NCI-H146 (cell line): ENCODE measurements around the gene NOG.

ENCODE experiments used
- DNase-seq: peaks from one replicate; lab custom pipeline; 2025; lab: John Stamatoyannopoulos, UW

The NOG gene

GRCh38 chr17:56593646-56594319, at the start of gene NOG:
NOG (plus strand) TSS chr17:56593699; CDS start chr17:56594224, 525 bp downstream.
- DNase-seq, result peak; percentile 59

- no peak for DNase-seq
Observed at GRCh38 chr17:56545106-56545505, 48.4 kb upstream of the NOG start.

GRCh38 chr17:56545930-56546329, 47.6 kb upstream of the NOG start:
- no peak for DNase-seq

- no peak for DNase-seq
Observed at GRCh38 chr17:56548661-56549060, 44.8 kb upstream of the NOG start.

GRCh38 chr17:56549501-56549900, 44.0 kb upstream of the NOG start:
- no peak for DNase-seq

GRCh38 chr17:56557682-56558081, 35.8 kb upstream of the NOG start:
- DNase-seq, result no peak

GRCh38 chr17:56558088-56558487, 35.4 kb upstream of the NOG start:
- DNase-seq, result no peak

GRCh38 chr17:56570199-56570598, 23.3 kb upstream of the NOG start:
- no peak for DNase-seq

GRCh38 chr17:56571456-56571855, 22.0 kb upstream of the NOG start:
- no peak for DNase-seq

GRCh38 chr17:56577190-56577842, 16.2 kb upstream of the NOG start:
- no peak for DNase-seq

GRCh38 chr17:56577843-56578204, 15.7 kb upstream of the NOG start:
- no peak for DNase-seq

- no peak for DNase-seq
Observed at GRCh38 chr17:56581635-56582627, 11.6 kb upstream of the NOG start.

- no peak for DNase-seq
Observed at GRCh38 chr17:56583772-56584171, 9.7 kb upstream of the NOG start.

- DNase-seq, result no peak
Observed at GRCh38 chr17:56587298-56587697, 6.2 kb upstream of the NOG start.

- DNase-seq, result peak; percentile 21
Observed at GRCh38 chr17:56592487-56593085, 913 bp upstream of the NOG start.

GRCh38 chr17:56593086-56593645, 333 bp upstream of the NOG start:
- peak; percentile 50 for DNase-seq

- peak; percentile 13 for DNase-seq
Observed at GRCh38 chr17:56594320-56595107, 1.0 kb downstream of the NOG start.

- DNase-seq, result no peak
Observed at GRCh38 chr17:56595108-56595418, 1.6 kb downstream of the NOG start.

GRCh38 chr17:56595831-56596690, 2.6 kb downstream of the NOG start:
- no peak for DNase-seq
